Endothelial cell of umbilical vein (primary cell): ENCODE data around the gene CPXM2. TPM values are rescaled to one million over a fixed set of nuclear protein-coding genes. Genes with fewer than 3 reads are reported as not detected.

ENCODE experiments used
- BruUV-seq: library from RNA; stranded (reverse); fragments of 400-500 nt; replicated peaks from 2 replicates; lab custom pipeline; 2021; lab: Mats Ljungman, UMichigan
- CTCF ChIA-PET: fragments of 300-600, 350-600 bp; sonication (Branson Sonifier 250); formaldehyde crosslinking; loops from one replicate; lab custom pipeline; 2021; ENCODE audit warnings: antibody characterized with exemption, inconsistent platforms; lab: Charles Lee
- POLR2A ChIA-PET: fragments of 300-600, 350-600 bp; sonication (Branson Sonifier 250); formaldehyde crosslinking; loops from one replicate; lab custom pipeline; 2021; ENCODE audit warnings: antibody characterized with exemption, inconsistent platforms; lab: Charles Lee
- DNase-seq: peaks from one replicate; pipeline ENCODE4 v3.0.0-alpha.2; 2011; ENCODE audit warnings: low read depth, low spot score
- FAIRE-seq: peaks from 2 replicates; lab custom pipeline; 2011; peaks lifted over from hg19 to GRCh38; lab: Jason Lieb, UNC
- H2AFZ ChIP-seq: 2 replicates; pipeline ENCODE4 v1.6.0; 2012; ENCODE audit warnings: low read depth, low read length, control low read depth, inconsistent platforms
- H3K27ac ChIP-seq: 2 replicates; pipeline ENCODE4 v1.5.1; 2011; ENCODE audit warnings: low read depth, mild to moderate bottlenecking, control low read depth, low read length, moderate library complexity; ENCODE audit not compliant: insufficient read depth
- H3K27me3 ChIP-seq, 2 experiments: 2 replicates each; pipeline versions ENCODE4 v1.6.0 to v1.6.1; 2011; ENCODE audit warnings: low read length in 2 of 2, mixed read lengths in 1 of 2; ENCODE audit not compliant: control insufficient read depth in 2 of 2, insufficient read depth in 2 of 2
- H3K36me3 ChIP-seq, 2 experiments: 2 replicates in 1 of 2; 3 replicates in 1 of 2; pipeline ENCODE4 v1.5.1; 2011; ENCODE audit warnings: low read length in 2 of 2, mild to moderate bottlenecking in 1 of 2, moderate library complexity in 1 of 2; ENCODE audit not compliant: control insufficient read depth in 2 of 2, insufficient read depth in 2 of 2; ENCODE audit errors: extremely low read depth in 1 of 2
- H3K4me1 ChIP-seq: 3 replicates; pipeline ENCODE4 v1.5.1; 2011; ENCODE audit warnings: mild to moderate bottlenecking, low read length; ENCODE audit not compliant: control insufficient read depth, insufficient read depth; ENCODE audit errors: extremely low read depth
- H3K4me2 ChIP-seq: 2 replicates; pipeline ENCODE4 v1.6.1; 2011; ENCODE audit warnings: low read length, control low read depth, mixed read lengths; ENCODE audit not compliant: insufficient read depth
- H3K4me3 ChIP-seq, 3 experiments: fragments of 200-600 bp in 1 of 3; sonication (generic), shearing (Covaris generic) in 1 of 3; replicated peaks in 1 of 3; 2 replicates each; pipeline ENCODE4 v1.5.1; 2011 to 2016; ENCODE audit warnings: control low read depth in 3 of 3, low read length in 3 of 3, mild to moderate bottlenecking in 2 of 3, inconsistent platforms in 1 of 3, low read depth in 1 of 3, moderate library complexity in 1 of 3; ENCODE audit not compliant: insufficient read depth in 1 of 3
- H3K79me2 ChIP-seq: 2 replicates; pipeline ENCODE4 v1.6.0; 2012; ENCODE audit warnings: low read length, inconsistent platforms; ENCODE audit not compliant: control insufficient read depth, insufficient read depth
- H3K9ac ChIP-seq: replicated peaks from 2 replicates; pipeline ENCODE3; 2011; ENCODE audit warnings: low read length, control low read depth; ENCODE audit not compliant: insufficient read depth; ENCODE audit errors: extremely low read depth
- H3K9me1 ChIP-seq: replicated peaks from 3 replicates; pipeline ENCODE4 v1.6.0; 2011; ENCODE audit warnings: mild to moderate bottlenecking, low read length; ENCODE audit not compliant: control insufficient read depth, insufficient read depth; ENCODE audit errors: extremely low read depth
- H3K9me3 ChIP-seq: replicated peaks from 2 replicates; pipeline ENCODE4 v1.5.1; 2012; ENCODE audit warnings: low read length, inconsistent platforms; ENCODE audit not compliant: control insufficient read depth, insufficient read depth
- H4K20me1 ChIP-seq: replicated peaks from 2 replicates; pipeline ENCODE3; 2011; ENCODE audit warnings: mild to moderate bottlenecking, low read length; ENCODE audit not compliant: control insufficient read depth, insufficient read depth; ENCODE audit errors: extremely low read depth
- EZH2 ChIP-seq: IDR thresholded peaks from 2 replicates; pipeline ENCODE4 v1.6.1; 2012; ENCODE audit warnings: borderline replicate concordance, low read depth, mild to moderate bottlenecking, moderate library complexity, low read length, inconsistent platforms; ENCODE audit not compliant: severe bottlenecking
- FOS ChIP-seq: IDR thresholded peaks from 2 replicates; pipeline ENCODE4 v1.6.1; 2011; ENCODE audit warnings: mild to moderate bottlenecking, low read length, moderate library complexity, borderline replicate concordance; ENCODE audit not compliant: insufficient read depth
- GATA2 ChIP-seq: IDR thresholded peaks from 2 replicates; pipeline ENCODE4 v1.7.0; 2011; ENCODE audit warnings: low read depth, mild to moderate bottlenecking, moderate library complexity, mixed read lengths, low read length; ENCODE audit not compliant: insufficient read length, insufficient read depth
- JUN ChIP-seq: IDR thresholded peaks from 2 replicates; pipeline ENCODE4 v1.6.1; 2011; ENCODE audit warnings: borderline replicate concordance, low read depth; ENCODE audit not compliant: insufficient read length, insufficient read depth
- MYC ChIP-seq: IDR thresholded peaks from one replicate; pipeline ENCODE4 v1.6.1; 2011; ENCODE audit warnings: mild to moderate bottlenecking, low read depth, low read length
- POLR2A ChIP-seq: IDR thresholded peaks from 2 replicates; pipeline ENCODE4 v1.6.1; 2012; ENCODE audit warnings: low read depth, mild to moderate bottlenecking, control low read depth, low read length
- POLR2AphosphoS5 ChIP-seq: IDR thresholded peaks from 2 replicates; pipeline ENCODE4 v1.6.1; 2012; ENCODE audit warnings: low read depth, mild to moderate bottlenecking, control low read depth, low read length, moderate library complexity; ENCODE audit not compliant: insufficient read depth
- dilution Hi-C: fragments of 300-500 bp; cut with MboI; formaldehyde crosslinking; loops from one replicate; pipeline ENCODE4 v1.15.0; 2019; ENCODE audit warnings: low sequenced_read_pairs; ENCODE audit not compliant: extremely low pct_ligation_motif_present
- intact Hi-C: fragments of 100-400 bp; cut with micrococcal nuclease; formaldehyde crosslinking; loops from one replicate; pipeline ENCODE4 v1.10.0; 2022
- polyA plus RNA-seq, 4 experiments: library from polyadenylated mRNA; depleted of rRNA in 3 of 4; stranded (reverse) in 3 of 4; unstranded in 1 of 4; fragments of >200 nt; gene quantifications; 2 replicates each; pipeline versions ENCODE4 v1.2.1 to v1.2.3, GENCODE V29; 2011 to 2012; ENCODE audit warnings: missing spikeins in 1 of 4
- total RNA-seq: library from RNA; stranded (reverse); gene quantifications from 2 replicates; pipeline ENCODE4 v1.2.3, GENCODE V29; 2021
- TF ChIP-seq, protein P1 (sequence below): IDR thresholded peaks from 2 replicates; pipeline ENCODE4 v1.6.1; 2011; ENCODE audit not compliant: insufficient read depth, insufficient read length
- TF ChIP-seq, protein P2 (sequence below), 2 donors: IDR thresholded peaks; 1 replicate in 1 of 2; 2 replicates in 1 of 2; pipeline ENCODE4 v1.5.1; 2011; ENCODE audit warnings: low read length in 2 of 2, mild to moderate bottlenecking in 2 of 2, moderate library complexity in 2 of 2, control low read depth in 1 of 2, inconsistent platforms in 1 of 2, low read depth in 1 of 2; ENCODE audit not compliant: insufficient read depth in 1 of 2; ENCODE audit errors: extremely low read depth in 1 of 2

CPXM2 gene
- total and polyA plus RNA-seq, 2 donors (not counting 3 experiments of a cell fraction or from before 2014, with no cell fraction given): 1.8 to 2.7 TPM

DNA sequence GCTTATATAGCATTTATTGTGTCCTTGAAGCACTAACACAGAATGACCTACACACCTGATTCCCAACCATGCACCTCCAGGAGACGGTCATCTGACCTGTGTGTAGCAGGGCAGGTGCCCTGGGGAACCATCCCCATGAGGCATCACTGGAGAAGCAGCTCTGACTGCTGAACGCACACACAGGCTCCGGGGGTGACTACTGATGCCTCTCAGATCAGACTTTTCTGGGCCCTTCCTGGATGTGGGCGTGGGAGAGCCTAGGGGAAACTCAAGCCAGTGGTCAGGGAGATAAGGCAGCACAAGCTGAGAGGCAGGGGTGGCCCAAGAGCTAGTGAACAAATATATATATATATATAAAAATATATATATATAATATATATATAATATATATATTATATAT lies 37.6 kb downstream of the CPXM2 start:
- CTCF ChIA-PET: interaction anchor here (1.1 kb wide), 1 partner anchor 8 kb away, joined by 4 read pairs; no protein-coding TSS in a partner anchor
- TF ChIP-seq POLR2AphosphoS5: no peak
- no peak for TF ChIP-seq POLR2A
- TF ChIP-seq FOS: no peak
- TF ChIP-seq GATA2: no peak
- TF ChIP-seq, protein P1, sequence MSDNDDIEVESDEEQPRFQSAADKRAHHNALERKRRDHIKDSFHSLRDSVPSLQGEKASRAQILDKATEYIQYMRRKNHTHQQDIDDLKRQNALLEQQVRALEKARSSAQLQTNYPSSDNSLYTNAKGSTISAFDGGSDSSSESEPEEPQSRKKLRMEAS: no peak
- no peak for TF ChIP-seq JUN
- no peak for TF ChIP-seq EZH2
- TF ChIP-seq MYC: no peak
- TF ChIP-seq, protein P2, sequence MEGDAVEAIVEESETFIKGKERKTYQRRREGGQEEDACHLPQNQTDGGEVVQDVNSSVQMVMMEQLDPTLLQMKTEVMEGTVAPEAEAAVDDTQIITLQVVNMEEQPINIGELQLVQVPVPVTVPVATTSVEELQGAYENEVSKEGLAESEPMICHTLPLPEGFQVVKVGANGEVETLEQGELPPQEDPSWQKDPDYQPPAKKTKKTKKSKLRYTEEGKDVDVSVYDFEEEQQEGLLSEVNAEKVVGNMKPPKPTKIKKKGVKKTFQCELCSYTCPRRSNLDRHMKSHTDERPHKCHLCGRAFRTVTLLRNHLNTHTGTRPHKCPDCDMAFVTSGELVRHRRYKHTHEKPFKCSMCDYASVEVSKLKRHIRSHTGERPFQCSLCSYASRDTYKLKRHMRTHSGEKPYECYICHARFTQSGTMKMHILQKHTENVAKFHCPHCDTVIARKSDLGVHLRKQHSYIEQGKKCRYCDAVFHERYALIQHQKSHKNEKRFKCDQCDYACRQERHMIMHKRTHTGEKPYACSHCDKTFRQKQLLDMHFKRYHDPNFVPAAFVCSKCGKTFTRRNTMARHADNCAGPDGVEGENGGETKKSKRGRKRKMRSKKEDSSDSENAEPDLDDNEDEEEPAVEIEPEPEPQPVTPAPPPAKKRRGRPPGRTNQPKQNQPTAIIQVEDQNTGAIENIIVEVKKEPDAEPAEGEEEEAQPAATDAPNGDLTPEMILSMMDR (IDR thresholded peaks at IDR 0.05; ENCODE audit: extremely low read depth in 1 of 2, insufficient read depth in 1 of 2, low read depth in 1 of 2, low read length in 2 of 2): no peak
- H3K4me1 ChIP-seq: peaks cover 1% of the 10 kb centered on the region
- POLR2A ChIA-PET: no interaction called here
- dilution Hi-C loops: no loop called here
- H3K79me2 ChIP-seq: no peaks in the 10 kb centered on the region
- H3K27ac ChIP-seq: no peak overlapping the region
- H2AFZ ChIP-seq: no peak overlapping the region
- no peaks in the 10 kb centered on the region for H3K9me3 ChIP-seq
- no peaks in the 10 kb centered on the region for H3K36me3 ChIP-seq
- BruUV-seq: no TSS peak
- FAIRE-seq (no peak), DNase-seq (no peak)
- intact Hi-C loops: no loop called here
- no peaks in the 10 kb centered on the region for H3K27me3 ChIP-seq
- H3K4me2 ChIP-seq: no peak overlapping the region
- H4K20me1 ChIP-seq: no peaks in the 10 kb centered on the region
- H3K4me3 ChIP-seq: no peak overlapping the region
- H3K9ac ChIP-seq: no peak overlapping the region
- H3K9me1 ChIP-seq: no peaks in the 10 kb centered on the region
